Left colon (tissue), 2 donors: ENCODE results near the gene MED13L. TPM values are rescaled to one million over a fixed set of nuclear protein-coding genes. Genes with fewer than 3 reads are reported as not detected.
"Not testable (repeated sequence)": the region's sequence is repeated elsewhere in the genome, so short reads cannot be mapped to it uniquely, and the experiment has no call there.

Experiments used
- ATAC-seq: fragments of 200-7000 bp; cut with Tn5 transposase; one replicate; pipeline ENCODE4 v1.9.1; 2020; ENCODE audit warnings: mild to moderate bottlenecking, moderate library complexity
- DNase-seq, 2 donors: peaks; one replicate each; pipeline ENCODE4 v3.0.0-alpha.2; 2020
- intact Hi-C, 2 donors: fragments of 100-400 bp; cut with DNase I in 1 of 2; cut with micrococcal nuclease in 1 of 2; formaldehyde crosslinking; loops; one replicate each; pipeline versions ENCODE4 v1.11.2 to v1.14.0; 2022; cut with DNase I, micrococcal nuclease
- total RNA-seq, 2 donors: library from RNA; stranded (reverse); fragmentation: NEBNext Ultra II Directional; extraction: Animal tissue kit (Norgen Biotek cat#: 25700); gene quantifications; one replicate each; pipeline ENCODE4 v1.2.1, GENCODE V29; 2021
- donor health status: DM: no; HTN: no; CAD: no.
- donor health status: DM: yes; HTN: yes; CAD: no.

Gene MED13L
- total RNA-seq, 2 donors from 2014 or later = 94.2 to 106 TPM

DNA sequence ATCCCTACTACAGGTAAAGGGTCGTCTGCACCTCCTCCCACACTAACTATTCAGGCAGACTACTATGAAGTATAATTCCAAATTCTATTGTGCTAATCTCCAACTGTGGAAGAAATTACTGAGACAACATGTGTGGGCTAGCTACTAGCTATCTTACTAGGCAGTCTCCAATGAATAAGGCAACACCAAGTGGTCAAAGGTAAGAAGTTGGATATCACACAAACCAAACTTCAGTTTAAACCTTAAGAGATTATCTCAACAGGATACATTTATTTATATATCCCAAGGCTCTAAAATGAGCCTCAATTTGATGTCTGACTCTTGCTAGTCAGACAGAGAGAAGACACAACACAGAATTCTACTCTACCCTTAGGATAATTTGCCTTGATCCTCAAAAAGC, 14.1 kb downstream of the MED13L start:
- intact Hi-C loops = loop anchor here in 1 of 2 donors (10.0 kb wide), 1 partner anchor 341 kb away; no protein-coding TSS in a partner anchor
- DNase-seq (no peak), ATAC-seq (no peak)

DNA sequence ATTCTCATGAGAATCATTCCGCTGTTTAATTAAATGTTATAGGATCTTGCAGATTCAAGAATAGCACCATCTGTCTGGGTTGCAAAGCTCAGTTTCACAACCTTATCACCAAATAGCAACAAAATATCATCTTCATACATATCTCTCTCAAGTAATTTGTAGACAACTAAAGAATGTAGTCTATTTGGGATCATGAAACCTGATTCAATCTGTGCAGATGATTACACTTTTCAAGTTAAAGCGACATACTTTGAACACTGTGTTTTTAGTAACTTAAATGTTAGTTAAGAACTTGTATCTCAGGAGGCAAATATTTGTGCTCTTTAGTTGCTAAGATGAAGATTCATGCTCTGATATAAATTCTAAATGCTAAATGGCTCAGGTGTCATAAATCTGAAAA, 14.8 kb downstream of the MED13L start:
- intact Hi-C loops = loop anchor here in 1 of 2 donors (10.0 kb wide), 1 partner anchor 342 kb away; no protein-coding TSS in a partner anchor
- DNase-seq (no peak), ATAC-seq (no peak)

DNA sequence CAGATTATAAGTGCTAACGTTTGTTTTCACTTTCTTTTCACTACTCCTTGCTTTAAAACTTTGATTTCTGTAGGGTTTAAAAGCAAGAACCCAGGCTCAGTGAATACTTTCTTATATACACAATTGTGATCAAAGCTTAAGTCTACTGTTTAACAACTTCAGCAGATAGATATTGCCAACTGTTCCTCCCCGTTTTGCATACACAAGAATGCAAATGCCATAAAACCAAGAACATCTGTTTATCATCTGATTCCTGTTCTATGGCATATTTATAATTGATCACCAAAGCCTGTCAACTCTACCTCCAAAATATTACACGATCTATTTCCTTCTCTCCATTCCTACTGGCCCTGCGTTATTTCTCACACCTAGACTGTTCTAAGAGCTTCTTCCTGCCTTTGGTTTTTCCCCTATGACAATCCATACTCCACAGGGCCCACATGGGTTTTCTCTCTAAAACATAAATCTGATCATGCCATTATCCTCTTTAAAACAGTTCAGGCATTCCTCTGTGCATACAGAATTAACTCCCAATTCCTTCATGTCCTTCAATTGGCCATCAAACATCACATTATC, 15.9 kb downstream of the MED13L start:
- no peak for DNase-seq
- no peak for ATAC-seq
- intact Hi-C loops = loop anchor here in 1 of 2 donors (10.0 kb wide), 1 partner anchor 343 kb away; no protein-coding TSS in a partner anchor

DNA sequence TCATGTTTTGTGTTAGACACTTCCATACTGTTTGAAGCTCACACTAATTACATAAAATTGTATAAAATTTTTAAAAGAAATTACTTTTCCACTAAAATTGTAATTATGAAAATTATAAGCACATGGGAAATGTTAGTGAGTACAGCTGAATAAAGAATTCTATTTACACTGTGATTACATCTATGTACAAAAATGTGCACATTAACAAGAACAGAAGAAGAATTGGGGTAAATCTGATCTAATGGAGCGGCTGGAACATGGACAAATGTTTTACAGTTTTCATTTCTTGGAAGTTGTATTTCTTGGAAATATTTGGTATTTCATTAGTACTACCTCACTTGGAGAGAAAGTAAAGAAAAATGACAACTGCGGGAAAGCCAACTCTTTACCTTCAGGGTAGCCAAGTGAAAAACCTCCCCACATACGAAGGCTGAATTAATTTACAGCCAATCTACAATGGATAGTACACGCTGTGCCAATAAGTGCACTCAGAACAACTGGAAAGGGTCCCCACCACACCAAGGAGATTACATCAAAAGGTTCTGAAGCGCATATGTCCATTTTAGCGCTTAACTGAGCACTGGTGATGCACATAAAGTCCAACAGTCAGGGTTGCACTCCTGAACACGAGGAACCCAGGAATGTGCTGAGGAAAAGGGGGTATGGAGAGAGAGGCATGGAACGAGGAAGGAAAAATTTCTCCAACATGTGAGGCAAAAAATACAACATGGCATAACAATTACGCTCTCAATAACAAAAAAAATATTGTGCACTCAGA, 17.5 kb downstream of the MED13L start:
- DNase-seq (no peak), ATAC-seq (no peak)
- intact Hi-C loops = loop anchor here in 1 of 2 donors (10.0 kb wide), 1 partner anchor 345 kb away; no protein-coding TSS in a partner anchor

DNA sequence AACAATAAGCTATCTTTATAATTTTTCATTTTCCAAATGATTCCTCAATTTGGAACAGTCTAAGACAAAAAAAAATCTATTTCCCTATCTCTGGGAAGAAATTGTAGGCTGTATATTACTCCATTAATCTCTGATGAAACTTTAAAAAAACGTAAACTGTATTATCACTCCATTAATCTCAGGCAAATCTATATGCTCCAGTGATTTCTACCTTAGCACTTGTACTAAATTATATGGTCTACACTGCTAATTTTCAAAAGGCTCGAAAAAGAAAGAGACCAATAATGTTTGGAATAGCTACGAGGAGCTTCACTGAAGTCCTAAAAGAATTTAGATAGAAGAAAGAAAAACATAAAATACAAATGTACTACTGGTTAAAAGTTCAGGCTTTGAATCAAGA, 19.7 kb downstream of the MED13L start:
- DNase-seq (no peak), ATAC-seq (no peak)
- intact Hi-C loops = no loop called here

DNA sequence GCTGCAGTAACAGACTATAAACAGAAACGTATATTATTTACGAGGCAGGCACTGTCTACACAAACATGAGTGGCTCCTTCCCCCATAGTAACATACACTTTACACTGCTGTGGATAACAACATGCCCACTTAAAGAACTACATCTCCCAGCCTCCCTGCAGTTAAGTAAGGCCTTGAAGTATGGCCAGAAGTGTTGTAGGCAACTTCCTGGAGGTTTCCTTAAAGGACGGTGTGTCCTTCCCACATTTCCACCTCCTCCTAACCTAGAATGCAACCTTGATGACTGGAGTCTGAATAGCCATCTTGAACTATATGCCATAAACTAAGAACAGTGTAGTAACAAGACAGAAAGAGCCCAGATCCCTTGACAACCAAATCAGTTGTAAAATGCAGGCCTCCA, 20.3 kb downstream of the MED13L start:
- ATAC-seq (peak; percentile 97), DNase-seq (peak in 1 of 2 donors; percentile 40)
- intact Hi-C loops = no loop called here

DNA sequence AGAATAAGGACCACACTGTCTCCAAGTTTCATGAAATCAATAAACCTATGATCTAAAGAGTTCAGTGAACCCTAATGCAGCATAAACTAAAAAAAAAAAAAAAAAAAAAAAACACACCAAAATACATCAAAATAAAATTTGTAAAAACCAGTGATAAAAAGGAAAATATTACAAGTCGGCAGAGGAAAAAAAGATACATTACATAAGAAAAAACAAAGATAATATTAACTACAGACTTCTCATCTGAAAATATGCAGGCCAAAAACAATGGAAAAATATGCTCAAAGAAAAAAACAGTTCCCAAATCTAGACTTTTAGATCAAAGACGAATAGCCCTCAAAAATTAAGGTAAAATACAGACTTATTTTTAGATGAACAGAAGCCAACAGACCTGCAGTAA, 27.6 kb downstream of the MED13L start:
- intact Hi-C loops = no loop called here
- DNase-seq = no peak
- ATAC-seq = no peak

DNA sequence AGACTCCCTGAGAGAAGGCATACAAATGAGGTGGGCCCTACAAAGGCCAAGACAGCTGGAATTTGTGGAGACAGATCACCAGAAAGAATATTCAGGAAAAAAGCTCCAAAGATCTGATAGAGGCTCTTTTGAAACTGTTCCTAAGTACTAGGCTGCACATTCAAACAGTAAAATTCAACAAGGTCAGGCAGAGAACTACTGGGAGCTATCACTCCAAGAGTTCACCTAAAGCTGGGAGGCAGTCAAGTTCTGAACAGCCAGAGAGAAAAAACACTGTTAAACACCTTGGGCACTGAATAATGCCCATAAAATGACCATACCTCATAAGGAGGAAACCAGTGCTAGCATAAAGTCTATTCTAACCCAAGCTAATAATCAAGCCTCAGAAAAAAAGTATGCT, 28.6 kb downstream of the MED13L start:
- ATAC-seq (peak; percentile 17), DNase-seq (no peak)
- intact Hi-C loops = no loop called here

DNA sequence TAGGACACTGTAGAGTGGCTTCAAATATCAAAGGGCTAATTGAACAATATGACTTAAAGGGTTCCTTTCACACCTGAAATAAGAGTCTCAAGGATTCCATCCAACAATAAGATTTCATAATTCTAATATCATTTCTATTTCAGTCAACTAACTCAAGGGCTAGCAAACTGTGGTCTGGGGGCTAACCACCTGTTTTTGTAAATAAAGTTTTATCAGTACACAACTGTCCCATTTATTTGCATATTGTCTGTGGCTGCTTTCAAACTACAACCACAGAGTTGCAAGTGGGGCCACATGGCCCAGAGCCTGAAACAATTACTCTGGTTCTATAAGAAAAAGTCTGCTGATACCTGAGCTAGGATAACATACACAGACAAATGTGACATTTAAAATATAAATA, 29.1 kb downstream of the MED13L start:
- ATAC-seq = no peak
- intact Hi-C loops = no loop called here
- no peak for DNase-seq

DNA sequence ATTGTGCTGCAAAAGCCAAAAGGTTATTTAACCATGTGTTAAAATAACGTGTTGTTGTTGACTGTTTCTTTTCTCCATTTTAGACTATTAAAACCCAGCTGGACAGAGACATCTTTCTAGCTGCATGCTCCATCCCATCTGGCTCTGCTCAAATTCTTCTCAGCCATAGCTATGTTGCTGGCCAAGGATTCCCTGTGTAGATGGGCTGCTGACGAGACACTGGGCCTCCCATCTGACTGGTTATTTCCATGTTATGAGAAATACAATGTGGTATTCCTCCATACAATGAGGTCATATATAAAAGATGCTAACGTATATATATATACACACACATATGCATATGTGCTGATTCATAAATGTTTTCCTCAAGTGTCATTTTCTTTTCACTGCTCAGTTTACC, 30.1 kb downstream of the MED13L start:
- ATAC-seq (no peak), DNase-seq (no peak)
- intact Hi-C loops = no loop called here

DNA sequence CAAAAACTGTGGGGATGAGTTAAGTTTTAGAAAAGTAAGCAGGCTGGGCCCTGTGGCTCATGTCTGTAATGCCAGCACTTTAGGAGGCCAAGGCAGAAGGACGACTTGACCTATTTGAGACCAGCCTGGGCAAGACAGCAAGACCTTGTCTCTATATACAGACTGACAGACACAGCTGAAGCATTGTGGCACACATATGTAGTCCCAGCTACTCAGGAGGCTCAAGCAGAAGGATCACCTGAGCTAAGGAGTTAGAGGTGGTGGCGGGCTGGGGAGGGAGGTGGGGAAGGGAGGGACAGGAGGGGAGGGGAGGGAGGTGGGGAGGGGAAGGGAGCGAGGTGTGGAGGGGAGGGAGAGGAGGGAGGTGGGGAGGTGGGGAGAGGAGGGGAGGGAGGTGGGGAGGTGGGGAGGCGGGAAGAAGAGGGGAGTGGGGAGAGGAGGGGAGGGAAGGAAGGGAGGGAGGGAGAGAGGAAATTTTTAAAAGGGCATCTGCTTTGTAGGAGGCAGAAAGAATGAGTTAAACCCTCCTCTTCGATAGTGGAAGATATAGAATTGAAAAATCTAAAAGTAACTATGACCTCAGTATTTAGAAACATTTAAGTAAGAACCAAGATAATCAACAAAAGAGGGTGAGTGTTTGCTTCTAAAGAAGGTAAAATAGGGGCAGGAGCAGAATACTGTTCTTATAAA, 30.9 kb downstream of the MED13L start:
- intact Hi-C loops = no loop called here
- ATAC-seq = no peak
- DNase-seq = no peak

DNA sequence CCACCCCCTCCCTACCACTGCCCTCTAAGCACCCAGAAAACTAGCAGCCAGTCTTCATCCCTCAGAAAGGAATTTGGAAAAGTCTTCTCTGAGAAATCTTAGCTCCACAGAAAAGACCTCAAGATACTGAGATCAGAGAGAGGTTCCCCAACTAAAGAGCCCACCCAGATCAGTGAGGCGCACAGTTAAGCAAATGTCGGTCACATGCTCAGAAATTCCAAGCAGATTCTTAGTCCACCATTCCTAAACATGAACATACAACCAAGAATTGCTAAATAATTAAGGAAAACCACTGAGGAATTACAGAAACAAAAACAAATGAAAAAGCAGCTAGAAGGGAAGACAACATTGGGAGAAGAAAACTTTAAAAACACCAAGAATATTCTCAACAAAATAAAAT, 32.3 kb downstream of the MED13L start:
- intact Hi-C loops = no loop called here
- DNase-seq (no peak), ATAC-seq (no peak)

DNA sequence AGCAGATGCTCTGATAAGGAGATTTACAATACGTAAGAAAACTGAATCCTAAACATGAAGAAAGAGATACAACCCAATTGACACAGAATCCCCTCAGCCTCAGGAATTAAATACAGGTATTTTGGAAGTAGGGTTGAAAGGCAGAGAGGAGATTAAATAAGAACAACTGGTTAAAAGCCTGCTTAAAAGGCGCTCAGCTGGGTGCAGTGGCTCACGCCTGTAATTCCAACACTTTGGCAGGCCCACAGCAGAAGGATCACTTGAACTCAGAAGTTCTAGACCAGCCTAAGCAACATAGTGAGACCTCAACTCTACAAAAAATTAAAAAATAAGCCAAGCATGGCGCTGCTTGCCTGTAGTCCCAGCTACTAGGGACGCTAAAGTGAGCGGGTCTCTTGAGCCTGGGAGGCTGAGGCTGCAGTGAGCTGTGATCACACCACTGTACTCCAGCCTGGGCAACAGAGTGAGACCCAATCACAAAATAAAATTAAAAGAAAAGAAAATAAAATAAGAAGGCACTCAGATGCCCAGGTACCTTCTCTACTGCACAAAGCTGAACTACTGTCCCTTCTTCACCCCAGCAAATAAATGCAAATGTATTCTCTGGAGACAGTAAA, 32.9 kb downstream of the MED13L start:
- no peak for DNase-seq
- intact Hi-C loops = no loop called here
- ATAC-seq = no peak

DNA sequence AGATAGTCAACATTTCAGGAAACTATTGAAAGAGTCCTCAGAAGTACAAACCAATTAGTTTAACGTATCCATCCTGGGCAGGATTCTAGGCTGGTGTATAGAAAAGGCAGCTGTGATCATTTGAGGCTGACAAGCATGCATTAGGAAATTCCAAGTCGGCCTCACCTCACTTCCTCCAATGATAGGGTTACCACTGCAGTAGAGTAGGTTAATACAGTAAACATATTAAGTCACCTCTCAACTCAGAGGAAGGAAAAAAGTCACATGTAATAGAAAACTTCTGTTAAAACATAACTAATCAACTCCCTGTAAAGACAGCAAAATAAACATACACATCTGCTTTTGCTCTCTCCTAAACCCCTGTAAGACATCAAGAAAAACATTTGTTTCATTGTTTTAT, 33.5 kb downstream of the MED13L start:
- DNase-seq = no peak
- intact Hi-C loops = no loop called here
- peak; percentile 42 for ATAC-seq

DNA sequence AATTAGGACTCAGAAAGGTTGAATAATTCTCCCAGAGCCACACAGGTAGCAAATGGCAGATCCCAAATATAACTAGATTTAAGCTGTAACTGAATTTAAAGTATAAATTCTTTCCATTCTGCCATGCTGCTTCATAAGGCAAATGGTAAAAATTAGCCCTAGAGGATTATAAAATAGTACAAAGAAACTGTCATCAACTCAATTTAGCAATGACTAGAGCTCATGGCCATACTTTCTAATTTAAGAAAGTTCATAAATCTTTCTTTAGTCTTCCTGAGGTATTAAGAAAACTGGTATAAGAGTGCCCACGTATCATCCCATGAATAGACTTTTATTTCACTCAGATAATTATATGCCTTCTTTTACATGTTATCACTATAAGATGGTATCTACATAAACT, 34.8 kb downstream of the MED13L start:
- DNase-seq = no peak
- intact Hi-C loops = no loop called here
- no peak for ATAC-seq

DNA sequence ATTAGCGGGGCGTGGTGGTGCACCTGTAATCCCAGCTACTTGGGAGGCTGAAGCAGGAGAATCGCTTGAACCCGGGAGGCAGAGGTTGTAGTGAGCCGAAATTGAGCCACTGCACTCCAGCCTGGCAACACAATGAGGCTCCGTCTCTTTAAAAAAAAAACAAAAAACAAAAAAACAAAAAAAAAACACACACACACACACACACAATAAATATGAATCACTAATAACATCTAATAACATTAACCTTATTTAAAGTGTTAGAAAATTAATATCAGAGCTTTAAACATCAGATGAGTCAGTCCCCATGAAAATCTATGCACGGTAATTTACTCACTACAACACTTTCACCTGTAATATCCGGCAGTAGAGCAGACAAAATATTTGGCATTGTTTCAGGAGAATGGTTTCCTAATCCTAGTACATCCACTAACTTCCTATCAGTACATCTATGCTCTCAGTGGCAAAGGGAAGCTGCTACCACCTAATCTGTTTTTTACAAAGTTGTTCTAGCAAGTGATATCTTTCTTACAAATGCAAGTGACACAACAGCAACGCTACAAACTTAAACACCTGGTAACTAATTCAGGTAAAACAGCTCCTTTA, 36.2 kb downstream of the MED13L start:
- ATAC-seq (no peak), DNase-seq (no peak)
- intact Hi-C loops = no loop called here

DNA sequence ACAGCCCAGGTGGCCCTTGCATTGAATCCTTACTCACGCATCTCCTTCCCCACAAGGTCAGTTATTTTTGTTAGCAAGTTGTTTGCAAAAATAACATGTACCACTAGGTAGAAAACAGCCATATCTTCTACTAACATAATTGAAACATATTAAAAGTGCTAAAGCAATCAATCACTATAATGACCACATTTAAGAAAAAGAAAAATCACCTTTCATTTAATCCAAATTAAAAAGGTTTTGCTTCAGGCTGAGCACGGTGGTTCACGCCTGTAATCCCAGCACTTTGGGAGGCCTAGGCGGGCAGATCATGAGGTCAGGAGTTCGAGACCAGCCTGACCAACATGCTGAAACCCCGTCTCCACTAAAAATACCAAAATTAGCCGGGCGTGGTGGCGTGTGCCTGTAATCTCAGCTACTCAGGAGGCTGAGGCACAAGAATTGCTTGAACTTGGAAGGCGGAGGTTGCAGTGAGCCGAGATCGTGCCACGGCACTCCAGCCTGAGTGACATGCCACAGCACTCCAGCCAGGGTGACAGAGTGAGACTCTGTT, 38.8 kb downstream of the MED13L start:
- not testable (repeated sequence) for ATAC-seq, DNase-seq
- intact Hi-C loops = loop anchor here in 1 of 2 donors (10.0 kb wide), 1 partner anchor 224 kb away; no protein-coding TSS in a partner anchor

DNA sequence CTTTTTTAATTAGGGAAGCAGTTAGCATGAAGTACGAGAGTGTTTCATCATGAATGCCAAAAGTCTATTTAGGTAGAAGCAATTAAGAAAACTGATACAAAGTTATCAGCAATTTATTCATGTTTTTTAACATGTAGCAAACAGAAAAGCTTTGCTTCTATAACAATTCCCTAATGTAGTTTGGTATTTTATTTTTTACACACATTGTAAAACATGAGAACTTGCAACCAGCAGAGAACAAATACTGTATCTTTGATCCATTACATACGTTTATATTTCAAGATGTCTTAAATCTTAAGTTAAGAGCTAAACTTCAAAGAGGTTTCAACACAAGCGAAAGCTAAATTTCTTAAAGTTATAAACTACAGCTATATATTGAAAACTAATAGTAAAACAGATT, 39.3 kb downstream of the MED13L start:
- ATAC-seq (no peak), DNase-seq (no peak)
- intact Hi-C loops = loop anchor here in 1 of 2 donors (10.0 kb wide), 1 partner anchor 223 kb away; no protein-coding TSS in a partner anchor

DNA sequence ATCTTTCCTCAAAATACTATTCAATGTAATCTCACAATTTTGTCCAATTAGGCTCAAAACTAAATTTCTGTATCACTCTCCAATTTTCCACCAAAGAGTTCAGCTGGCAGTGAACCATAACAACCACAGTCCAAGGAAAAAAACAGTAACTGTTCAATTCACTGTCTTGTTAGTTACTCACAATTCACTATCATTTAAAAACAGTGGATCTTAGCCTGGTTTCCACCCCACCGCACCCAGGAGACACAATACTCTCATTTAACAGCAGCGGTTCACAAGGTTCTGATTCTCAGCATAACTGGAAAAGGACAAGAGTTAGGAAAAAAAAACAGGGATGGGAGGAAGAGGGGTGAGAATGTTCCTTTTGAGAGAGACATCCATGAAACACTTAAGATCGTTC, 40.5 kb downstream of the MED13L start:
- no peak for ATAC-seq
- intact Hi-C loops = loop anchor here in 1 of 2 donors (10.0 kb wide), 1 partner anchor 222 kb away; no protein-coding TSS in a partner anchor
- no peak for DNase-seq
